ENCODE results near the gene MTHFD1L. TPM values are rescaled to one million over a fixed set of nuclear protein-coding genes. Genes with fewer than 3 reads are reported as not detected.

MTHFD1L gene
- total and polyA plus RNA-seq, 3 donors from 2014 or later, result 23.4 to 35.3 (median 29.5) TPM

Small RNA genes within 50 kb of the gene (small RNA-seq; reads per million reads assigned to genes)
- gene RNU6-302P, result 0 reads per million in 2 donors
